Endothelial cell of hepatic sinusoid (primary cell): ENCODE data around the gene CLCN6.

Experiments
- in situ Hi-C: cut with HindIII; loops from 2 replicates; pipeline ENCODE4 v1.10.0; 2017; ENCODE audit warnings: low sequenced_read_pairs

Gene CLCN6

DNA sequence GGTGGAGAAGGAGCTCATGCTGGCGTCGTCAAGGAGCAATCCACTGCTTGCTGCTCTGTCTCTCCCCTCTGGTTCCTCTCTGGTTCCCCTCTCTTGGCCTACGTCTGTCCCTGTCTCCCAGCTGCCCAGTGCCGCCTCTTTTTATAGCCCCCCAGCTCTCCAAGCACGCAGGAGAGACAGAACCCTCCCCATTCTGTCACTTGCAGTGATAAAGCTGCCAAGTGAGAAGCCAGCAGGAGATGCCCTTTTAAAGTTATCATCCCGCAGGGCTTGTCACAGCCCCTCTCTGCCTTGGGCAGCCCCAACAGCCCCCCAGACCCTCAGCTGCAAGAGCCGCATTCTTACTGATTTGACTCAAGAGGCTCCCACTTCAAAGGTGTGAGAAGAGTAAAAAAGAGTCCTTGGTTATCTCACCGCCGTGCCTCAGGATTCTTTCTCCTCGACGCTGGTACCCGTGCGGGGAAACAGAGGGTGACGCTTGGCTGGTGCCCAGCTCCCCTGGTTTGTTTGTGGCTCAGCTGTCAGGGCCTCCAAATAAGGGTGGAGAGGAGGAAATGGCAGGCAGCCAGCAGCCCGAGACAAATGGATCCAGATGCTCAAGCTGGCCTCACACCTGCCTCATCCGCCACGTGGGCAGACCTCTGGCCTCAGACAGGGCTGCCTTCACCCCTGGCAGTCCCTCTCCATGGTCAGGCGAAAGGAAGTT is 41.8 kb downstream of the CLCN6 start, which contains the start of gene NPPA:
TSS of gene NPPA (minus strand) at position 117 of the 706 bp plus-strand sequence. CDS start at position 18, 99 bp downstream.
- in situ Hi-C loops = no loop called here

DNA sequence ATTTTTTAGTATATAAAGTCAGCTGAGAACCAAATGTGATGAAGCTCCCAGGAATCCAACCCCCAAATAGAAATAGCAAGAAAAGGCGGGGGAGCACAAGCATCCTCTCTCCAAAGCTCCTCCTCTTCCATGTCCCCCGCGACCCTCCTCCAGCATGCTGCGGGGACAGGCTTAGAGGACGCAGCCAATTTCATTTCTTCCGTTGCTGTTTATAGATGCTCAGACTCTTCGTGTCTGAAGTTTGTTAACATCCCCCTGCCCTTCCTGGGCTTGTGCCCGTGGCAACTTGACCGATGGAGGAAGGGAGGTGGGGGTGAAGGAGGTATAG is 42.3 kb downstream of the CLCN6 start:
- in situ Hi-C loops = no loop called here

DNA sequence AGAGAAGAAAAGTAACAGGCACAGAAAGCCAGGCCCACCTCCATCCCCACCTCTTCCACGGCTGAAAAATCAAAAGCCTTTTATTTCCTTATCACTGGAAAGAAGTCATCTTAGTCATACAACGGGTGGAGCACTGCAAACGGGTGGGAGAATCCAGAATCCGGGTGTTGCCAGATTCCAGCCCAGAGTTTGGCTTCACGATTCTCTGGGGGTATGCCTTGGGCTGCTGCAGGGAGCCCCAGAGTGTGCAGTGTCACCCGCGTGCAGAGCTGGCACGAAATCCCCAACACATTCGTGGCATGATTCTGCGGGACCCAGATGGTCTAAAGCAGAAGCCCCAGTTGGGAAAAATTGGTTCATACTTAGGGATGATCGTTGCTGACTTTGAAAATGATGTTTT is 44.2 kb downstream of the CLCN6 start:
- in situ Hi-C loops = loop anchor here (25.0 kb wide), 1 partner anchor 187 kb away; no protein-coding TSS in a partner anchor

DNA sequence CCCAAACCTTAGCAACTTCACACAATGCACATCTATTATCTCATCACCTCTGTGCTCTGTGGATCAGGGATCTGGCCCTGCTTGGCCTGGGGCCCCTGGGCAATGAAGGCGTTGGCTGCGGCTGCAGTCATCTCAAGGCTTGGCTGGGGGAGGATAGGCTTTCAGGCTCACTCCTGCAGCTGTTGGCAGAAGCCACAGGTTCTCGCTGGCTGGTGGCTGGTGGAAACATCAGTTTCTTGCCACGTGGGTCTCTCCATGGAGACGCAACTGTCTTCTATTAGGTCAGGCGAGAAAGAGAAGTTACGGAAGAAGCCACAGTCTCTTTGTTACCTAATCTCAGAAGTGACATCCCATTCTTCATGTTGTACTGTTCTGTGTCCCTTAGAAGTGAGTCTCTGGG is 45.2 kb downstream of the CLCN6 start:
- in situ Hi-C loops = loop anchor here (25.0 kb wide), 1 partner anchor 186 kb away; no protein-coding TSS in a partner anchor

DNA sequence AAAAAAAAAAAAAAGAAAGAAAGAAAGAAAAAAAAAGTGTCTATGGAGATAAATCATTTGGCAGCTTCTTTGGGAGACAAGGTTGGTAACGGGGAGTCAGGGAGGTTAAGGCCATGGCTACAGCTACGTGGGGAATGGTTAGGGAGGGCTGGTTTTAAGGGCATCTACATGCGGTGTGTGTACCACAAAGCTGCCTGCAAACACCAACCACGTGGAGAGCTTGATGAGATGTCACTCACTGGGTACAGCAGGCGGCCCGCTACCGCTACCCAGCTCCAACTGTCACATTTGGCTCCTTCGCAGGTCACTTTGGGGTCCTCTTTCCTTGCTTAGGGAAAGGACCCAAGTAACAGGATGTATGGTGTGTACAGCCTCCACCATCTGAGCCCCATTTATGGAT is 48.5 kb downstream of the CLCN6 start:
- in situ Hi-C loops = loop anchor here (25.0 kb wide), 1 partner anchor 183 kb away; no protein-coding TSS in a partner anchor

DNA sequence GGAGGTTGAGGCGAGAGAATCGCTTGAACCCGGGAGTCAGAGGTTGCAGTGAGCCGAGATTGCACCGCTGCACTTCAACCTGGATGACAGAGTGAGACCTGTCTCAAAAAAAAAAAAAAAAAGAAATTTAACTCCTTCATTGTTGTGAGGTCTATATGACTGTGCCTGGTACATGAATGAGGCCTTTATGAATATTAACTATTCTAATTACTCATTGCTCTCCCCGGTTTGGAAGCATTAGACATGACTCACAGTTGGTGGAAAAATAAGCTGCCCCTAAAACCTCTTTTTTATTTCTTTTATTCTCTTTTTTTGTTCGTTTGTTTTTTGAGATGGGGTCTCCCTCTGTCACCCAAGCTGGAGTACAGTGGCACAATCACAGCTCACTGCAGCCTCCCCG is 49.4 kb downstream of the CLCN6 start:
- in situ Hi-C loops = loop anchor here (25.0 kb wide), 1 partner anchor 182 kb away; no protein-coding TSS in a partner anchor

DNA sequence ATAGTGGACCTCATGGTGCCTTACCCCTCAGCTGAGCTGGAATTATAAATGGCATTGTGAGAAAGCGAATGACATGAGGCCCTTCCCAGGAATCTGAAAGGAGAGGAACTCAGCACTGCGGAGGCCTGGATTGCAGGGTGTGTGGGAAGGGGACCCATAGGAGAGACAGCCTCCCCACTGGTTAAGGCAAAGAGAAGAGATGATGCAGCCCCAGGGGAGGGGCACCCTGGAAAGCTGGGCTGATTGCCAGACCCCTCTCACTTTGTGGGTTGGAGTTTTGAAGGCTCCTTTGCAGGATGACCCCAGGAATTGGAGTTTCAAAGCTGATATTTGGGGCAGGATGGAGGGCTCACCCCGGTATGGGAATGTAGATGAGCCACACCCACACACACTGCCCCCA is 50.7 kb downstream of the CLCN6 start:
- in situ Hi-C loops = loop anchor here (25.0 kb wide), 1 partner anchor 181 kb away; no protein-coding TSS in a partner anchor

DNA sequence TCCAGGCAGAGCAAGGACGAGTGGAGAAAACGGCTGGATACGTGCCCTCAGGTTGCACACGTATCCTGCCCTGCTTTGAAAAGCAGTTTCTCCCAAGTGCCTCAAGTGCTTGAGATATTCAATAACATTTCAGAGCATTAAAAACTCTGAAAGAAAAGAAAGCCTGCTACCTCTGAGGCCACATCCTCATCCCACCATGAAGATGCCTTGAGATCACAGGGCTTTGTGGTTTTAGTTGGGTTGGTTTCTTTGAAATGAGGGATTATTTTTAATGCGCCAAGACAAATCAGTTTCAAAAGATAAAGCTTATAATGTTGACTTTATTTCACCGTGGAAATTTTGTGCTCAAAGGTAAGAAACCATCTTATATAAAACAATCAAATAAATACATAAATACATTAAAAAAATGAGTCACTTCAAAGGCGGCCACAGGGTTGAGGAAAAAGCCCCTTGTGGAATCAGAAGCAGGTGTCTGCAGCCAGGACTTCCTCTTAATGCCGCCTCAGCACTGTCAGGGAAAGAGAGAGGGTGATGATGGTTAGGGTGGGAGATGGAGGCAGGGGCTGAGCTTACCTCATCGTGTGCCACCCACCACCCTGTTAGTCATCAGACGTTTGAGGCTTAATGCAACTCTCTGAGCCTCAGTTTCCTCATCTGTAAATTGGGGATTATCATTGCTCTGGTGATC is 51.3 kb downstream of the CLCN6 start:
- in situ Hi-C loops = loop anchor here (25.0 kb wide), 1 partner anchor 180 kb away; no protein-coding TSS in a partner anchor

DNA sequence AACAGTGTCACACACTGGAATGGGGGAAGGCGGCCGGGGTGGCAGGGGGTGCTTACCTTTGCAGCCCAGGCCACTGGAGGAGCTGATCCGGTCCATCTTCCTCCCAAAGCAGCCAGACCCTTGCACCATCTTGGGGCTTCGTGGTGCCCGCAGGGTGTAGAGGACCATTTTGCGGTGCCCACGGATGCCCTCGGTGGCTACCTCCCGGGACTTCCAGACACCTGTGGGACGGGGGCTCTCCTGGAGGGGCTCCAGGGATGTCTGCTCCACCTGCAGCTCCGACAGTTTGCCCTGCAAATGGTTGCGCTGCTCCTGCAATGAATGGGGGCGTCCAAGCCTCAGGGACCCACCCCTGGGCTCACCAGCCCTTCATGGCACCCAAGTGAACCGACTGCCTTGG is 52.2 kb downstream of the CLCN6 start:
- in situ Hi-C loops = loop anchor here (25.0 kb wide), 1 partner anchor 179 kb away; no protein-coding TSS in a partner anchor

DNA sequence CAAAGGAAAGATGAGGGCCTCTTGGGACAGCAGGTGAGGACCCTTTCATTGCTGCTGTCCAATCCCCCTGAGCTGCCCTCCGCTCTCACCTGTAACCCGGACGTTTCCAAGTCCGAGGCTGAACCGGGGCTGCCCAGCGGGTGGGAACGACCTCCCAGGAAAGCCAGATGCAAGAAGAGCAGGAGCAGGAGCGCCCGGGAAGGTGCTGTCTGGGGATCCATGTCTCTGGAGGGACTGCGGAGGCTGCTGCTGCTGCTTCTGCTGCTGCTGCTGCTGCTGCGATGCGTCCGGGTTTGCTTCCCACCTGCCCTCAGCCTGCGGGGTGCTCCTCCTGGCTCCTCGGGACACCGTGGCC is 52.6 kb downstream of the CLCN6 start, which contains the start of gene NPPB:
TSS of gene NPPB (minus strand) at position 333 of the 355 bp plus-strand sequence. CDS start at position 221, 112 bp downstream.
- in situ Hi-C loops = loop anchor here (25.0 kb wide), 1 partner anchor 179 kb away; no protein-coding TSS in a partner anchor

DNA sequence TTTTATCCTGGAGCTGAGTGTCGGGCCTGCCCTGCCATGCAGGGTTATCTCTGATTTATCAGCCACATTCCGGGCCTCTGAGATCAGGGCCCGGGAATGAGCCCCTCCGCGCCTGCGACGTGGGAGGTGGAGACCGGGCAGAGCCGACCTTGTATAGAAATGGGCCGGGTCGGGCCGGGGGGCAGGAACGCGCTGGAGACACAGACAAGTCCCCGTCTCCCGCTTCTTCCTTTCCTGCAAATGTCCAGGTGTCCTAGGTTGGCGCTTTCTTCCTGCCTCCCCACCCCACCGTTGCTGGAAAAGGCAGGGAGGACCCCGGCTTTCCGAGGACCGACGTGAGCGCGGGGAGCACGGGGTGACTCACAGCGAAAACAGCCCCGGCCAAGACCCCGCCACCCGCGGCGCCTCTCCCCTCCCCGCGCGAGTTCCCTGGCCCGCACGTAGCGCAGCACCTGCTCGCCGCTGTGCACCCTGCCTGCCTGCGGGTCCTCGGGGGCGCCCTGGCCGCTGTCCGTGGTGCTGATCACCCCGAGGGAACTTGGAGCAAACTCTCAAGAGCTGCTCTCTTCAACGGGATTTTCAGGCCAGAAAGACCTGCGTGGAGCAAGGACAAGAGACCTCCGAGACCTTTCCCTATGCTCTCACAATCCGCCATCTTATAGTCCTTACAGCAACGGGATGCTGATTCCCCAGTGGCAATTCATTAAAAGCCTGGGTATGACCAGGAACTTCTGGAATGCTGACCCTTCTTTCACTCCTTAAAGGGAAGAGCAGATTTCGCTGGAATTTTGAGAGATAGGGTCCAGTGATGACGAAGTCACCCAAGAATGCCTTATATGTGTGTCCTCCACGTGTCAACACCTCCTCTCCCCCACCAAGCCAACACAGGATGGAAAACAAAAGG is 53.2 kb downstream of the CLCN6 start:
- in situ Hi-C loops = loop anchor here (25.0 kb wide), 1 partner anchor 178 kb away; no protein-coding TSS in a partner anchor

DNA sequence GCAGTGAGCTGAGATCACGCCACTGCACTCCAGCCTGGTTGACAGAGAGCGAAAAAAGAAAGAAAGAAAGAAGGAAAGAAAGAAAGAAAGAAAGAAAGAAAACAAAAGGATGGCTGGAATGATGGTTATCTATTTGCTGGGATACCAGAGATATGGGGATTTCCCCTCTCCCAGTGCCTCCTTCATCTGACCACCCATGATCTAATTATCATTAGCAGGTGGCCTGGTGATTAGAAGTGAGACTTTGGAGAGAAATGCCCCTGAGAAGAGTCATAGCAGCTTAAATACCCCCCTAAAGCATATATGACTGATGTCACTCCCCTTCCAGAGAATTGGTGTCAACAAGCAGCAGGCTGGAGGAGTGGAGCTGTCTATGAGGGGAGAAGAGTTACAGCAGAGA is 54.1 kb downstream of the CLCN6 start:
- in situ Hi-C loops = loop anchor here (5.0 to 25.0 kb wide), 2 partner anchors 48 to 177 kb away; no protein-coding TSS in a partner anchor

DNA sequence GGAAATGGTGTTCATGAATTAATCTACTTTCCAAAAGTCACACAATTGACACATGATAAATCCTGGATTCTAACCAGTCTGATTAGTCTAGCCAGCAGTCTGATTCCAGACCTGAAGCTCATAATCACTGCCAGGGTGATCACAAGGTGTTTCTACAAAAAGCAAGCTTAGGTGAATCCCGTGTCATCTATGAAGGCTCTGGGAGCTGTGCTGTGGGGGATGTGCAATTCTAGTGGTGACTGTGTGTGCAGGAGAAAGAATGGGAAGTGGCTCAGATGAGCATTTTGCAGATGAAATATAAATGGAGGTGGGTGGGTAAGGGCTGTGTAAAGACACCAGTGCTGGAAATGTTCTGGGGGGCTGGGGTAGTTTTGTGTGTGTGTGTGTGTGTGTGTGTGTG is 54.6 kb downstream of the CLCN6 start:
- in situ Hi-C loops = loop anchor here (5.0 to 25.0 kb wide), 2 partner anchors 48 to 177 kb away; no protein-coding TSS in a partner anchor

DNA sequence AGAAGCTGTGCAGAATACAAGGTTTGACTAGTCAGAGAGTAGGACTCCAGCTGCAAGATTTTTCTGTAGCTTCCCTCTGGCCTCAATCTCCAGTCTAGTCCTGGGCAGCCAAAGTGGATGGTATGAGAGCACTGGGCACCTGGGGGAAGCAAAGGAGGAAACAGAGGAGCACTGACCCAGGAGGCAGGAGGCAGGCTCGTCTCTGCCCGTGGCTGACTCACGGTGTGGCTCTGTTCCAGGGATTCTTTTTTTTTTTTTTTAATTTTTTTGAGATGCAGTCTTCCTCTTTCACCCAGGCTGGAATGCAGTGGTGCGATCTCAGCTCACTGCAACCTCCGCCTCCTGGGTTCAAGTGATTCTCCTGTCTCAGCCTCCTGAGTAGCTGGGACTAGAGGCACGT is 56.9 kb downstream of the CLCN6 start:
- in situ Hi-C loops = loop anchor here (5.0 to 25.0 kb wide), 2 partner anchors 51 to 174 kb away; no protein-coding TSS in a partner anchor

DNA sequence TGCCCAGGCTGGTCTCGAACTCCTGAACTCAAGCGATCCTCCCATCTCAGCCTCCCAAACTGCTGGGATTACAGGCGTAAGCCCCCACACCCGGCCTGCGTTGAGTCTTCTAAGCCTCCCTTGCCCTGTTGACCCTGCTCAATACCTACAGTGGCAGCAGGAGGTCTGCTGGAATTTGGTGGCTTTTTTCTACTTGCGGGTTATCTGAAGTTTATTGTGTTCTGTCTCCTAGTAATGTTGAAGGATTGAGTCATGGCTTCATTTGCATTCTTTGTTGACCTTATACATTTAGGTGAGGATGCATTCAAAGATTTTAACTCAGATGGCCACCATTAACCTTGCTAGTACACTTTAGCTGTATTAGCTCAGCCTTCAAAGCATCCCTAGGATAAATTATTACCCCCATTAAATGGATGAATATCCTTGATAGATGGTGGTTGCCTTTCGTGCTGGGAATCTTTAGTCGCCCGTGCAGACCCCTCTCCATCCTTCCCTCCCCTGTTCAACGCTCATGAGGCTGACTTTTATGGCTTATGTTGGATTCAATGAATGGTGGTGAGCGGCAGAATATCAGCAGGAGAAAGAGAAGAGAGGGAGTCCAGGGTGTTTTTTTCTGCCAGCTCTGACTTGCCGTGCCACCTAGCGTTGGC is 62.5 kb downstream of the CLCN6 start:
- in situ Hi-C loops = loop anchor here (25.0 kb wide), 1 partner anchor 169 kb away; no protein-coding TSS in a partner anchor

DNA sequence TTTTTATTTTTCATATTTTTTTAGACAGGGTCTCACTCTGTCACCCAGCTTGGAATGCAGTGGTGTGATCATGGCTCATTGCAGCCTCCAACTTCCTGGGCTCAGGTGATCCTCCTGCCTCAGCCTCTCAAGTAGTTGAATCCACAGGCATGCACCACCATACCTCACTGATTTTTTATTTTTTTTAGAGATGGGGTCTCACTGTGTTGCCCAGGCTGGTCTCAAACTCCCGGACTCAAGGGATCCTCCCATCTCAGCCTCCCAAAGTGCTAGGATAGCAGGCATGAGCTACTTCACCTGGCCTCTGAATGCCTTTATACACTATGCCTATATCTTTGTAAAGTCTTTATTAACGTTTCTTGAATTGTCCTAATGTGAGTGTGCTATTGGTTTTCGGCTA is 63.1 kb downstream of the CLCN6 start:
- in situ Hi-C loops = loop anchor here (25.0 kb wide), 1 partner anchor 168 kb away; no protein-coding TSS in a partner anchor

DNA sequence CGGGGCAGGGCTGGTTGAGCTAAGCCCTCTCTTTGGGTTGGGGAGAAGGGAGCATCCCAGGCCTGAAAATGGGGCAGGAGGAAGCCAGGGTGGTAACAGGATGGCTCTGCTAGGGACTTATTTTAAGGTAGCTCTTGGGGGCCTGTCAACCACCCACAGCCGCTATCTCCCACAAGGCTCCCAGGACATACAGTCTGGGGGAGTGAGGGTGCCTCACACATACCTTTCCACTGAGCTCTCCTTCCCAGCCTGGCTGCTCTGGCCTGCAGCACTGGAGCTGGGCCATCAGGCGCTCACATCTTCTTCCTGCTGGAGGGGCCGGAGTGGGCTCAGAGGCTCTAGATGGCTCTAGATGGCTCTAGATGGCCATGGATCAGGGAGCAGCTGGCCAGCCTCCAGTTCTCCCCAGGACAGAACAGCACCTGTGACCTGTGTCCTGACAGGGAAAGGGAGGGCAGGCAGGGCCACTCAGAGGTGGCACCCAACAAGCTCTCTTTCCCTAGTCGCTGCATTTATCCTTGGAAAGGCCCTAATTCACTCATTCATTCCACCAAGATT is 63.7 kb downstream of the CLCN6 start:
- in situ Hi-C loops = loop anchor here (25.0 kb wide), 1 partner anchor 168 kb away; no protein-coding TSS in a partner anchor

DNA sequence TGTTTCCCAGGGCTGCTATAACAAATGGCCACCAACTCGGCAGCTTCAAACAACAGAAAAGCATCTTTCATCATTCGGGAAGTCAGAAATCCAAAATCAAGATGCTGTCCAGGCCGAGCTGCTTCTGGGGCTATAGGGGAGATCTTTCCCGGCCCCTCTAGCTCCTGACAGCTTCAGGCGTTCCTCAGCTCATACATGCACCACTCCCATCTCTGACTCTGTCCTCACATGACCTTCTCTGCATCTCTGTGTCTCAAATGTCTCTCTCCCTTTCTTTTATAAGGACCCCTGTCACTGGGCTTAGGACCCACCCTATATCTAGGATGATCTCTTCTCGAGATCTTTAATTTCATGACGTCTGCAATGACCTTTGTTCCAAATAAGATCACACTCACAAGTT is 66.6 kb downstream of the CLCN6 start:
- in situ Hi-C loops = loop anchor here (25.0 kb wide), 1 partner anchor 165 kb away; no protein-coding TSS in a partner anchor
